Mesendoderm (in vitro differentiated cells): ENCODE measurements around the gene PFDN6.

Experiments
- DNase-seq: peaks from one replicate; pipeline ENCODE4 v3.0.0; 2013
- H2AK5ac ChIP-seq: 2 replicates; pipeline ENCODE4 v1.6.1; 2013; ENCODE audit warnings: low read length, inconsistent platforms
- H2BK120ac ChIP-seq: 2 replicates; pipeline ENCODE4 v1.6.1; 2013; ENCODE audit warnings: low read depth, mild to moderate bottlenecking, low read length, moderate library complexity, mixed read lengths
- H2BK15ac ChIP-seq: replicated peaks from 2 replicates; pipeline ENCODE4 v1.6.1; 2013; ENCODE audit warnings: low read depth, mild to moderate bottlenecking, moderate library complexity
- H2BK5ac ChIP-seq: 2 replicates; pipeline ENCODE4 v1.6.1; 2013; ENCODE audit warnings: low read length, inconsistent platforms
- H3K18ac ChIP-seq: 2 replicates; pipeline ENCODE4 v1.6.1; 2013; ENCODE audit warnings: mild to moderate bottlenecking, low read length, mixed read lengths
- H3K23ac ChIP-seq: one replicate; pipeline ENCODE4 v1.6.1; 2013; ENCODE audit warnings: low read length
- H3K27ac ChIP-seq: 2 replicates; pipeline ENCODE4 v1.5.1; 2013; ENCODE audit warnings: low read depth, mild to moderate bottlenecking, inconsistent platforms, low read length, moderate library complexity
- H3K27me3 ChIP-seq: 2 replicates; pipeline ENCODE4 v1.6.1; 2013; ENCODE audit warnings: low read length, control low read depth, mild to moderate bottlenecking, inconsistent platforms; ENCODE audit not compliant: insufficient read depth, poor library complexity
- H3K36me3 ChIP-seq: 2 replicates; pipeline ENCODE4 v1.6.1; 2013; ENCODE audit warnings: low read length, inconsistent platforms; ENCODE audit not compliant: control insufficient read depth, insufficient read depth
- H3K4ac ChIP-seq: one replicate; pipeline ENCODE4 v1.6.1; 2013; ENCODE audit warnings: low read depth, mild to moderate bottlenecking, low read length, moderate library complexity
- H3K4me1 ChIP-seq: 2 replicates; pipeline ENCODE4 v1.6.1; 2013; ENCODE audit warnings: low read depth, low read length, inconsistent platforms; ENCODE audit not compliant: control insufficient read depth
- H3K4me2 ChIP-seq: 2 replicates; pipeline ENCODE4 v1.6.1; 2013; ENCODE audit warnings: low read length
- H3K4me3 ChIP-seq: 2 replicates; pipeline ENCODE4 v1.5.1; 2013; ENCODE audit warnings: mild to moderate bottlenecking, low read length
- H3K56ac ChIP-seq: one replicate; pipeline ENCODE4 v1.6.1; 2013; ENCODE audit warnings: low read length
- H3K79me1 ChIP-seq: 2 replicates; pipeline ENCODE4 v1.6.1; 2013; ENCODE audit warnings: low read length, inconsistent platforms
- H3K79me2 ChIP-seq: 2 replicates; pipeline ENCODE4 v1.6.1; 2013; ENCODE audit warnings: mild to moderate bottlenecking, low read length; ENCODE audit not compliant: control insufficient read depth, insufficient read depth
- H3K9ac ChIP-seq: 2 replicates; pipeline ENCODE4 v1.6.1; 2013; ENCODE audit warnings: low read length, inconsistent platforms
- H4K5ac ChIP-seq: one replicate; pipeline ENCODE4 v1.6.1; 2013; ENCODE audit warnings: low read length
- H4K8ac ChIP-seq: one replicate; pipeline ENCODE4 v1.6.1; 2013; ENCODE audit warnings: low read depth, mild to moderate bottlenecking, control low read depth, low read length, moderate library complexity
- WGBS: extraction: QIAGEN DNeasy Blood & Tissue Kit; methylation state at CpG from one replicate; pipeline ENCODE4 v1.1.7; 2013; ENCODE audit warnings: low lambda C conversion rate, missing lambda C conversion rate; ENCODE audit not compliant: insufficient coverage; ENCODE audit errors: extremely low coverage; 5-methylcytosine and 5-hydroxymethylcytosine counted together

PFDN6 gene

GRCh38 chr6:33248932-33249731 is 40.3 kb upstream of the PFDN6 start:
- peak; percentile 99 for DNase-seq
- Histone ChIP-seq H3K4me3 (peak overlapping the region; percentile 66), H4K5ac (no peak overlapping the region), H2BK120ac (no peak overlapping the region), H3K9ac (peak overlapping the region; percentile 94), H3K79me1 (no peaks in the 10 kb centered on the region), H3K4ac (no peak overlapping the region), H3K27ac (peak overlapping the region; percentile 65), H3K36me3 (no peaks in the 10 kb centered on the region), H3K23ac (no peak overlapping the region), H3K79me2 (no peaks in the 10 kb centered on the region), H4K8ac (no peak overlapping the region), H2AK5ac (no peak overlapping the region), H2BK15ac (no peak overlapping the region), H2BK5ac (no peak overlapping the region), H3K18ac (no peak overlapping the region), H3K56ac (peak overlapping the region; percentile 98), H3K27me3 (peaks cover 1% of the 10 kb centered on the region), H3K4me2 (peak overlapping the region; percentile 100), H3K4me1 (peaks cover 3% of the 10 kb centered on the region)
- no CpG with 5 or more reads among the region's 58 CpGs for WGBS

GRCh38 chr6:33249732-33250630 is 39.4 kb upstream of the PFDN6 start:
- H4K5ac ChIP-seq = no peak overlapping the region
- H3K56ac ChIP-seq = peak overlapping the region; percentile 98
- peaks cover 1% of the 10 kb centered on the region for H3K27me3 ChIP-seq
- H3K4me3 ChIP-seq = peak overlapping the region; percentile 66
- H3K79me2 ChIP-seq = no peaks in the 10 kb centered on the region
- no peak overlapping the region for H2BK5ac ChIP-seq
- no peak for DNase-seq
- no peak overlapping the region for H3K23ac ChIP-seq
- peak overlapping the region; percentile 65 for H3K27ac ChIP-seq
- H2BK15ac ChIP-seq = no peak overlapping the region
- H2BK120ac ChIP-seq = no peak overlapping the region
- no peak overlapping the region for H3K18ac ChIP-seq
- H2AK5ac ChIP-seq = no peak overlapping the region
- H3K36me3 ChIP-seq = no peaks in the 10 kb centered on the region
- no peak overlapping the region for H4K8ac ChIP-seq
- peak overlapping the region; percentile 92 for H3K4me2 ChIP-seq
- H3K4ac ChIP-seq = no peak overlapping the region
- peak overlapping the region; percentile 94 for H3K9ac ChIP-seq
- H3K79me1 ChIP-seq = no peaks in the 10 kb centered on the region
- WGBS = no CpG with 5 or more reads among the region's 15 CpGs
- H3K4me1 ChIP-seq = peaks cover 3% of the 10 kb centered on the region

GRCh38 chr6:33250731-33251130 is 38.7 kb upstream of the PFDN6 start:
- Histone ChIP-seq H3K79me2 (no peaks in the 10 kb centered on the region), H3K4ac (no peak overlapping the region), H2BK5ac (no peak overlapping the region), H3K4me2 (no peak overlapping the region), H3K23ac (no peak overlapping the region), H3K56ac (no peak overlapping the region), H3K9ac (no peak overlapping the region), H2BK15ac (no peak overlapping the region), H3K27ac (no peak overlapping the region), H2AK5ac (no peak overlapping the region), H3K36me3 (no peaks in the 10 kb centered on the region), H3K18ac (no peak overlapping the region), H2BK120ac (no peak overlapping the region), H3K4me3 (no peak overlapping the region), H4K5ac (no peak overlapping the region), H4K8ac (no peak overlapping the region), H3K27me3 (peaks cover 1% of the 10 kb centered on the region), H3K79me1 (no peaks in the 10 kb centered on the region), H3K4me1 (peaks cover 3% of the 10 kb centered on the region)
- WGBS = no CpG with 5 or more reads among the region's 13 CpGs
- DNase-seq = no peak

GRCh38 chr6:33251395-33252012 is 37.9 kb upstream of the PFDN6 start:
- Histone ChIP-seq H3K4me2 (no peak overlapping the region), H3K4me3 (no peak overlapping the region)
- WGBS = 100% methylated on average over 3 of the region's 6 CpGs

GRCh38 chr6:33252759-33253158 is 36.6 kb upstream of the PFDN6 start:
- H3K9ac ChIP-seq = no peak overlapping the region
- H3K18ac ChIP-seq = no peak overlapping the region
- DNase-seq = no peak

More at GRCh38 chr6:33251395-33252012, 37.9 kb upstream of the PFDN6 start:
- Histone ChIP-seq H3K18ac (no peak overlapping the region), H3K23ac (no peak overlapping the region), H3K79me1 (no peaks in the 10 kb centered on the region), H3K9ac (no peak overlapping the region), H3K27me3 (no peaks in the 10 kb centered on the region), H2BK15ac (no peak overlapping the region), H3K79me2 (no peaks in the 10 kb centered on the region), H3K27ac (no peak overlapping the region), H3K4me1 (peaks cover 3% of the 10 kb centered on the region), H2BK120ac (no peak overlapping the region), H4K8ac (no peak overlapping the region), H4K5ac (no peak overlapping the region), H2AK5ac (no peak overlapping the region), H3K36me3 (no peaks in the 10 kb centered on the region), H3K4ac (no peak overlapping the region), H2BK5ac (no peak overlapping the region), H3K56ac (no peak overlapping the region)
- no peak for DNase-seq

More at GRCh38 chr6:33252759-33253158, 36.6 kb upstream of the PFDN6 start:
- Histone ChIP-seq H4K8ac (no peak overlapping the region), H2BK5ac (no peak overlapping the region), H3K4me1 (peaks cover 3% of the 10 kb centered on the region), H3K27me3 (no peaks in the 10 kb centered on the region), H3K4me2 (no peak overlapping the region), H4K5ac (no peak overlapping the region), H3K4ac (no peak overlapping the region), H3K36me3 (no peaks in the 10 kb centered on the region), H3K4me3 (no peak overlapping the region), H2BK15ac (no peak overlapping the region), H2BK120ac (no peak overlapping the region), H3K27ac (no peak overlapping the region), H3K79me2 (no peaks in the 10 kb centered on the region), H3K23ac (no peak overlapping the region), H3K56ac (no peak overlapping the region), H3K79me1 (no peaks in the 10 kb centered on the region), H2AK5ac (no peak overlapping the region)
